Heart right ventricle (tissue), 16 donors: ENCODE data around the gene C3orf18. TPM values are rescaled to one million over a fixed set of nuclear protein-coding genes. Genes with fewer than 3 reads are reported as not detected.
A peak's percentile ranks its signal among the peaks of the same experiment; 100 is the strongest.

Experiments used
- ATAC-seq, 8 donors: fragments of 200-7000 bp; cut with Tn5 transposase; one replicate each; pipeline ENCODE4 v1.9.1; 2020; ENCODE audit warnings: mild to moderate bottlenecking in 8 of 8, moderate library complexity in 8 of 8, moderate number of reproducible peaks in 1 of 8
- DNase-seq, 2 donors: peaks; one replicate each; pipeline ENCODE4 v3.0.0-alpha.2; 2020
- H3K27ac ChIP-seq, 10 donors: fragments of 200-600 bp; sonication (generic) in 2 of 10; one replicate each; pipeline versions ENCODE4 v1.5.0 to v1.8.0; 2020 to 2022; ENCODE audit warnings: mild to moderate bottlenecking in 3 of 10
- H3K27me3 ChIP-seq, 7 donors: fragments of 200-600 bp; one replicate each; pipeline ENCODE4 v1.8.0; 2021 to 2022; ENCODE audit warnings: mild to moderate bottlenecking in 2 of 7
- H3K36me3 ChIP-seq, 9 donors: fragments of 200-600 bp; sonication (generic) in 1 of 9; one replicate each; pipeline versions ENCODE4 v1.5.0 to v1.8.0; 2020 to 2022; ENCODE audit warnings: mild to moderate bottlenecking in 2 of 9
- H3K4me1 ChIP-seq, 9 donors: fragments of 200-600 bp; sonication (generic) in 1 of 9; one replicate each; pipeline versions ENCODE4 v1.5.0 to v1.8.0; 2020 to 2022; ENCODE audit warnings: mild to moderate bottlenecking in 4 of 9
- H3K4me3 ChIP-seq, 10 donors: fragments of 200-600 bp; sonication (generic) in 2 of 10; one replicate each; pipeline versions ENCODE4 v1.5.0 to v1.8.0; 2020 to 2022; ENCODE audit warnings: mild to moderate bottlenecking in 7 of 10, moderate library complexity in 2 of 10
- H3K9me3 ChIP-seq, 11 donors: fragments of 200-600 bp in 10 of 11; sonication (generic) in 2 of 11; one replicate each; pipeline versions ENCODE4 v1.5.0 to v1.8.0; 2013 to 2022; ENCODE audit warnings: mild to moderate bottlenecking in 2 of 11, control low read depth in 1 of 11, moderate library complexity in 1 of 11
- CTCF ChIP-seq, 9 donors: fragments of 200-600 bp; sonication (generic) in 2 of 9; IDR thresholded peaks; one replicate each; pipeline versions ENCODE4 v1.5.0 to v1.8.0; 2021 to 2022; ENCODE audit warnings: antibody characterized with exemption in 9 of 9, mild to moderate bottlenecking in 5 of 9, moderate library complexity in 1 of 9
- WGBS, 2 donors: extraction: QIAGEN DNeasy Blood & Tissue Kit; methylation state at CpG; one replicate each; pipeline ENCODE4 v1.1.7; 2013; ENCODE audit warnings: inconsistent platforms in 1 of 2; 5-methylcytosine and 5-hydroxymethylcytosine counted together
- intact Hi-C, 10 donors: fragments of 100-400 bp; cut with DNase I; formaldehyde crosslinking; loops; one replicate each; pipeline versions ENCODE4 v1.11.1 to v1.14.2; 2022
- polyA plus RNA-seq, 2 donors: library from polyadenylated mRNA; stranded (reverse); fragments of 200-250 nt; gene quantifications; one replicate each; pipeline ENCODE4 v1.2.3, GENCODE V29; 2013
- total RNA-seq, 10 donors: library from RNA; stranded (reverse); fragmentation: NEBNext Ultra II Directional in 3 of 10; extraction: Animal tissue kit (Norgen Biotek cat#: 25700) in 3 of 10; gene quantifications; one replicate each; pipeline versions ENCODE4 v1.2.1 to v1.2.4, GENCODE V29; 2021 to 2023
- donor health status: Arrhythmogenic right ventricular cardiomyopathy.
- donor health status: ischemic (EF 13 %, LVEDD 7.1; RV severe dilation, severe dysfunction).
- donor health status: healthy with polysubstance abuse.
- donor health status: DM: no; HTN: yes; CAD: no.
- donor health status: DM: no; HTN: no; CAD: no.
- donor health status: ischemic (EF 25% LVEDD 6.9; RV normal size, moderate dysfunction).
- donor health status: ischemic (EF 25% LVEDD 5.7; RV mildly dilated, moderate dysfunction).
- donor health status: healthy.
- donor health status: DM: yes; HTN: yes; CAD: no.
- donor health status: Ischemic cardiomyopathy.
- donor health status: ischemic (EF 35%, LVEDD 5.7; RV mildly dilated, moderate dysfunction).
- donor health status: nonischemic (EF 11% LVEDD 7.7; RV severe dilation, severe dysfunction).
- donor health status: DM: yes; HTN: yes; CAD: no.
- donor health status: PGD.
- donor health status: ischemic (EF 29% LVEDD 5.4; RV normal size, mild dysfunction).
- donor health status: nonischemic (EF 23%, LVEDD 6.1; RV moderate dilation, normal function).

C3orf18 gene
- total and polyA plus RNA-seq, 12 donors, result 19.9 to 49.9 (median 41.1) TPM

DNA sequence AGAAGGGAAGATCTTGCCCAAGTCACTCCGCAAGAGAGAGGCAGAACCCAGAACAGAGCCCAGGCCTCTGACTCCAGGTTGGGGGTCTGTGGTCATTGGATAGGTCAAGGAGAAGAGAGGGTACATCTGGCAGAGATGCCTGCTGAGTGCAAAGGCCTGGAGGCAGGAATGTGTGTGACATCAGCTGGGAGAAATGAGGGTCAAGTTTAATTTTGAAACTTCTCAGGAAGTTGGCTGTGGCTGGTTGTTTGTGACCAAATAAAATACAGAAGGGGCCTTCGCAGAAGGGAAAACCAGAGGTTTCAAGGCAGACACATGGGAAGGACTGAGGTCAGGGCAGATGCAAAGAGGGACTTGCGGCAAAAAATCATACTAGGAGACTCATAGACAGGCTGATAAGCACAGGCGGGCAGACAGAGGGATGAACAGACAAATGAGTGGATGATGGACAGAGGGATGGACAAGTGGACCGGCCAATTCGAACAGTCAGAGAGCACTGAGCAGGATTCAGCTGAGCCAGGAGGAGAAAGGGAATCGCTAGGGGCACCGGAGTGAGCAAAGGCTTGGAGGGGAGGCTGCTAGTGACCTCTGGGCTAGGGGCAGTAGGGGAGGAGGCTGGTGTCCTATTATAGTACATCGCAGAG lies 35.4 kb downstream of the C3orf18 start:
- H3K9me3 ChIP-seq, result no peaks in the 10 kb centered on the region
- intact Hi-C loops, result loop anchor here in 1 of 10 donors (10.0 kb wide), 1 partner anchor 157 kb away; no protein-coding TSS in a partner anchor
- H3K27me3 ChIP-seq, result peaks cover 0 to 24% (median 12%) of the 10 kb centered on the region in 7 donors
- no peaks in the 10 kb centered on the region for H3K36me3 ChIP-seq
- 78 to 80% methylated on average over 9 of the region's 9 CpGs for WGBS, 2 donors
- H3K4me3 ChIP-seq, result no peak overlapping the region
- TF ChIP-seq CTCF (IDR thresholded peaks at IDR 0.05), result no peak
- peak in 1 of 8 donors; percentile 37 for ATAC-seq
- no peak for DNase-seq
- H3K27ac ChIP-seq, result peak overlapping the region in 1 of 10 donors; percentile 6
- no peaks in the 10 kb centered on the region for H3K4me1 ChIP-seq

GRCh38 chr3:50531201-50531600 lies 36.3 kb downstream of the C3orf18 start:
- WGBS, 2 donors, result 94 to 96% methylated on average over 4 of the region's 4 CpGs
- H3K27me3 ChIP-seq, result peaks cover 0 to 24% (median 12%) of the 10 kb centered on the region in 7 donors
- H3K4me1 ChIP-seq, result no peaks in the 10 kb centered on the region
- no peaks in the 10 kb centered on the region for H3K9me3 ChIP-seq
- H3K4me3 ChIP-seq, result no peak overlapping the region
- ATAC-seq (no peak), DNase-seq (no peak)
- no peak for TF ChIP-seq CTCF (IDR thresholded peaks at IDR 0.05)
- no peaks in the 10 kb centered on the region for H3K36me3 ChIP-seq
- H3K27ac ChIP-seq, result no peak overlapping the region
- intact Hi-C loops, result loop anchor here in 1 of 10 donors (10.0 kb wide), 1 partner anchor 156 kb away; no protein-coding TSS in a partner anchor

DNA sequence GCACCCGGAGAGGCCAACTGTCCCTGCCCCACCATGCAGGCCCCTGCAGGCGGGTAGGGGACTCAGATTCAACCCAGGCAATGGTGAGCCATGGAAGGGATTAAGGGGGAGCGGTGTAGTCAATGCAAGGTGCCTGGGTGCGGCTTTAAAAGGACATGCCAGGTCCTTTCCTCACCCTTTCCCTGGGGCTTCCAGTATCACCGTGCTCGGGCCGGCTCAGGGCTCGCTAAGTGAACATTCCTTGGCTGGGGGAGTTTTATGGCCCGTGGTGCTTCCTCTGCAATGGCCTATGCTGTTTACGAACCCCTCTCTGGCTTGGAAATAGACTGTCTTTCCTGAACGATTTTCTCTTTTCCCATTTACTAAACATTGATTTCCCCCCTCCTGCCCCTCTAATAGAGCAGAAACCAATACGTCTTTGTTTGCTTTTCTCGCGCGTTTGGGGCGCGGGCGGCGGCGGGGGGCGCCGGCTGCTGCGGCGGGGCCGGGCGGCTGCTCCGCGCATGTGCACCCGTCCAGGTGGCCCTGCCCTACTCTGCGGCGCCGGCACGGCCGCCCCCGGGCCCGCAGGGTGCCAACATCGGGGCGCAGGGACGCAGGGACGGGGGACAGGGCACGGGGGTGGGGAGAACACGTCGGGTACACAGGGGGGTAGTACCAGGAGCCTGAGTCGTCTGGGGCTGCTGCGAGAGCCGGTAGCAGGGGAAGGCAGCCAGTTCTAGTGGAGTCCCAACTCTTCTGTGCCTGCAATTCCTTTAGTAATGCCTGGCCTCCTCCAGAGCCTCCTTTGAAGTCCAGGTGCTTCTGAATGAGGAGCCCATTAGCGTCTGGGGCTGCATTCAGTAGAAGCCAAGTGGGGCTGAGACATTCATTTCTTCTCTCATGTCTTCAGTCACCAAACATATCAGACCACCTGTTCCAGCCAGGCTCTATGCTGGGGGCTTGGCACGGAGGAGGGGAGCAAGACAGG lies 37.3 kb downstream of the C3orf18 start:
- WGBS, 2 donors, result 22 to 25% methylated on average over 48 of the region's 48 CpGs
- ATAC-seq (no peak), DNase-seq (no peak)
- no peaks in the 10 kb centered on the region for H3K4me1 ChIP-seq
- H3K27me3 ChIP-seq, result peaks cover 0 to 24% (median 12%) of the 10 kb centered on the region in 7 donors
- intact Hi-C loops, result loop anchor here in 1 of 10 donors (10.0 kb wide), 1 partner anchor 155 kb away; no protein-coding TSS in a partner anchor
- no peaks in the 10 kb centered on the region for H3K9me3 ChIP-seq
- no peak for TF ChIP-seq CTCF (IDR thresholded peaks at IDR 0.05)
- no peaks in the 10 kb centered on the region for H3K36me3 ChIP-seq
- no peak overlapping the region for H3K4me3 ChIP-seq
- no peak overlapping the region for H3K27ac ChIP-seq

GRCh38 chr3:50525987-50526386 lies 41.6 kb downstream of the C3orf18 start:
- 24 to 30% methylated on average over 6 of the region's 6 CpGs for WGBS, 2 donors
- H3K36me3 ChIP-seq, result no peaks in the 10 kb centered on the region

More at GRCh38 chr3:50525987-50526386, 41.6 kb downstream of the C3orf18 start:
- DNase-seq (no peak), ATAC-seq (peak in 6 of 8 donors; percentile 37 to 76 (median 58))
- H3K27me3 ChIP-seq, result peaks cover 0 to 24% (median 12%) of the 10 kb centered on the region in 7 donors
- H3K27ac ChIP-seq, result no peak overlapping the region
- no peaks in the 10 kb centered on the region for H3K9me3 ChIP-seq
- no peaks in the 10 kb centered on the region for H3K4me1 ChIP-seq
- TF ChIP-seq CTCF (IDR thresholded peaks at IDR 0.05), result no peak
- no peak overlapping the region for H3K4me3 ChIP-seq
- intact Hi-C loops, result no loop called here
